Heart left ventricle (tissue), 16 donors: ENCODE results near the gene TOPAZ1. TPM values are rescaled to one million over a fixed set of nuclear protein-coding genes. Genes with fewer than 3 reads are reported as not detected.
A peak's percentile ranks its signal among the peaks of the same experiment; 100 is the strongest.

ENCODE experiments used
- ATAC-seq, 4 donors: fragments of 200-7000 bp; cut with Tn5 transposase; one replicate each; pipeline ENCODE4 v1.9.1; 2020 to 2022; ENCODE audit warnings: moderate library complexity in 4 of 4, mild to moderate bottlenecking in 3 of 4, moderate number of reproducible peaks in 1 of 4
- DNase-seq, 5 donors: peaks; one replicate each; pipeline ENCODE4 v3.0.0-alpha.2; 2020
- H3K27ac ChIP-seq, 12 donors: fragments of 200-600 bp; sonication (generic) in 4 of 12; one replicate each; pipeline versions ENCODE4 v1.5.0 to v1.8.0; 2016 to 2022; ENCODE audit warnings: mild to moderate bottlenecking in 2 of 12
- H3K27me3 ChIP-seq, 9 donors: fragments of 200-600 bp; sonication (generic) in 2 of 9; one replicate each; pipeline versions ENCODE4 v1.5.1 to v1.8.0; 2016 to 2022; ENCODE audit warnings: mild to moderate bottlenecking in 3 of 9
- H3K36me3 ChIP-seq, 9 donors: fragments of 200-600 bp; sonication (generic) in 2 of 9; one replicate each; pipeline versions ENCODE4 v1.5.0 to v1.8.0; 2018 to 2022; ENCODE audit warnings: mild to moderate bottlenecking in 2 of 9
- H3K4me1 ChIP-seq, 12 donors: fragments of 200-600 bp; sonication (generic) in 4 of 12; one replicate each; pipeline versions ENCODE4 v1.5.0 to v1.8.0; 2016 to 2022; ENCODE audit warnings: mild to moderate bottlenecking in 3 of 12
- H3K4me3 ChIP-seq, 12 donors: fragments of 200-600 bp; sonication (generic) in 4 of 12; one replicate each; pipeline versions ENCODE4 v1.5.0 to v1.8.0; 2017 to 2022; ENCODE audit warnings: mild to moderate bottlenecking in 9 of 12, moderate library complexity in 4 of 12
- H3K9me3 ChIP-seq, 12 donors: fragments of 200-600 bp; sonication (generic) in 4 of 12; one replicate each; pipeline versions ENCODE4 v1.5.0 to v1.8.0; 2016 to 2022; ENCODE audit warnings: mild to moderate bottlenecking in 1 of 12
- CTCF ChIP-seq, 12 donors: fragments of 200-600 bp; sonication (generic) in 4 of 12; IDR thresholded peaks; one replicate each; pipeline versions ENCODE4 v1.5.0 to v1.8.0; 2018 to 2022; ENCODE audit warnings: antibody characterized with exemption in 12 of 12, mild to moderate bottlenecking in 5 of 12
- POLR2A ChIP-seq, 2 donors: fragments of 450-650 bp; IDR thresholded peaks; one replicate each; pipeline ENCODE4 v1.6.1; 2017; ENCODE audit warnings: antibody characterized with exemption in 2 of 2, mild to moderate bottlenecking in 2 of 2, moderate library complexity in 2 of 2
- WGBS, 4 donors: extraction: QIAGEN DNeasy Blood & Tissue Kit in 2 of 4; methylation state at CpG; one replicate each; pipeline versions ENCODE4 v1.1.5 to v1.1.7; 2013 to 2018; 5-methylcytosine and 5-hydroxymethylcytosine counted together
- intact Hi-C, 10 donors: fragments of 100-400 bp; cut with DNase I; formaldehyde crosslinking; loops; one replicate each; pipeline versions ENCODE4 v1.11.1 to v1.14.2; 2022
- polyA plus RNA-seq, 2 donors: library from polyadenylated mRNA; stranded (reverse); fragments of 200-250 nt; gene quantifications; one replicate each; pipeline ENCODE4 v1.2.3, GENCODE V29; 2013
- total RNA-seq, 9 donors: library from RNA; depleted of rRNA in 2 of 9; stranded (reverse); fragments of >200 nt in 2 of 9; fragmentation: NEBNext Ultra II Directional in 3 of 9; extraction: Animal tissue kit (Norgen Biotek cat#: 25700) in 3 of 9; gene quantifications; one replicate each; pipeline versions ENCODE4 v1.1.0 to v1.2.4, GENCODE V29; 2016 to 2023
- donor health status: ischemic (EF 13 %, LVEDD 7.1; RV severe dilation, severe dysfunction).
- donor health status: healthy with polysubstance abuse.
- donor health status: DM: no; HTN: yes; CAD: no.
- donor health status: DM: no; HTN: no; CAD: no.
- donor health status: ischemic (EF 25% LVEDD 6.9; RV normal size, moderate dysfunction).
- donor health status: ischemic (EF 25% LVEDD 5.7; RV mildly dilated, moderate dysfunction).
- donor health status: healthy.
- donor health status: DM: yes; HTN: yes; CAD: no.
- donor health status: ischemic (EF 35%, LVEDD 5.7; RV mildly dilated, moderate dysfunction).
- donor health status: nonischemic (EF 11% LVEDD 7.7; RV severe dilation, severe dysfunction).
- donor health status: DM: yes; HTN: yes; CAD: no.
- donor health status: PGD.
- donor health status: ischemic (EF 29% LVEDD 5.4; RV normal size, mild dysfunction).
- donor health status: nonischemic (EF 23%, LVEDD 6.1; RV moderate dilation, normal function).

TOPAZ1 gene
- total and polyA plus RNA-seq, 11 donors: not detected

DNA sequence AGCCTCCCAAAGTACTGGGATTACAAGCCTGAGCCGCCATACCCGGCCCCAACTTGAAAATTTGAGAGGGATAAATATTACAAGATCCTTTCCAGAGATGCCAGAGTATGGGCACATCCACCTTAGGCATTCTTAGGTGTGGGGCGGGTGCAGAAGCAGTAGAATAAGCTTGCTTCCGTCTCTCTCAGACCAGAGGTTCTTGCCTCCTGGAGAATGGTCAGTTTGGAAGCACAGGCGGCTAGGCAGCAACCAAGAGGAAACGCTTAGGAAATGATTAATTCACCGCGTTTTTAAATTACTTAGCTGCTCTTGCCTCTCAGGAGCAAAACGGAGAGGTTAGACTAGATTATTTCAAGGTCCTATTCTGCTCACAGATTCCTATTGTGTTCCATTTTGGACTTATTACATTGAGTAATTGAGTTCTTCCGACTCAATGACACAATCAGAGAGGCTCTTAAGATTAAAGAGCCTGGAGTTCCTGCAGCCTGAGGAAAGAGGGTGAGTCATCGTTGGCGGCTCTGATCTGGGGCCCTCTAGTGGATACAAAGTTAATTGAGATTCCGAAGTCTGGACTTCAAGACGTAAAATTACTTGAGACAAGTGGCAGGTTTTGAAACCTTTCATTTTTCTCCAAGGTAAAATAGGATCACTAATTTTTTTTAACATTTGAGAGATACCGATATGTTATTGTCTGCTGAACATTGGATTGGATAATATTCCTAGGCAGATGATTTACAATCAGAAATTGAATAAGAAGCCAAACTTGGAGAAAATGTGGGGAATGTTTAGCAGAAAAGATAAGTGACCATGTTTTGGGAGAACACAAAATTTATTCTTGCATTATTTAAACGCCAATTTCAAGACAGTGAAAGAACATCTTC, 5.8 kb upstream of the TOPAZ1 start:
- Histone ChIP-seq H3K36me3 (no peaks in the 10 kb centered on the region), H3K4me1 (peaks cover 0 to 6% (median 0%) of the 10 kb centered on the region in 12 donors), H3K4me3 (peak overlapping the region in 3 of 12 donors; percentile 8 to 37 (median 26)), H3K27ac (peak overlapping the region in 1 of 12 donors; percentile 42), H3K9me3 (no peaks in the 10 kb centered on the region), H3K27me3 (no peaks in the 10 kb centered on the region)
- DNase-seq (peak in 4 of 5 donors; percentile 41 to 61 (median 53)), ATAC-seq (peak; percentile 70 to 96 (median 93))
- 25 to 29% (median 27%) methylated on average over 16 of the region's 16 CpGs for WGBS, 4 donors
- peak; percentile 70 to 89 (median 78) for TF ChIP-seq CTCF (IDR thresholded peaks at IDR 0.05)
- TF ChIP-seq POLR2A (IDR thresholded peaks at IDR 0.05): no peak
- intact Hi-C loops: no loop called here

DNA sequence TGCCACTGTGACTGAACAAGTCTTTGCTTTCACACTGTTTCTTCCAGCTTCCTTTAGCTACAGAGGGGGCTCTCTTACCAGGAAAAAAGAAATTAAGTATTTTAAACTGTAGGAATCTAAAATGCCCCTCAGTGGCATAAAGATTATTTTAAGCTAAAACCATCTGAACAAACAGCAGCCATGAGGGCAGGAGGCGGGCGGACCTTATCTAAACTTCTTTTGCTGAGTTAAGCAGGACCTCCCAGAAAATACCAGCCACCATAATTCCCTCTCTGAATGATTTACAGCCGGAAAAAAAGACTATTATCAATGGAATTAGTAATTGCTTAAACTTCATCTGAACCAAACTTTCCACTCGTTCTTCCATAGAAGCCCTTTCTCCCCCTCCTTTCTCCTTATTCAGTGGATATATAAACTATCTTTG, 5.2 kb upstream of the TOPAZ1 start:
- Histone ChIP-seq H3K4me1 (peaks cover 0 to 6% (median 0%) of the 10 kb centered on the region in 12 donors), H3K27ac (no peak overlapping the region), H3K4me3 (no peak overlapping the region), H3K9me3 (no peaks in the 10 kb centered on the region), H3K36me3 (no peaks in the 10 kb centered on the region), H3K27me3 (no peaks in the 10 kb centered on the region)
- intact Hi-C loops: no loop called here
- TF ChIP-seq CTCF (IDR thresholded peaks at IDR 0.05) (no peak), POLR2A (IDR thresholded peaks at IDR 0.05) (no peak)
- DNase-seq (no peak), ATAC-seq (no peak)
- WGBS, 4 donors: 52 to 69% (median 59%) methylated on average over 4 of the region's 4 CpGs

GRCh38 chr3:44237161-44237560, 4.5 kb upstream of the TOPAZ1 start:
- Histone ChIP-seq H3K4me1 (peaks cover 0 to 6% (median 0%) of the 10 kb centered on the region in 12 donors), H3K4me3 (no peak overlapping the region), H3K27ac (no peak overlapping the region), H3K27me3 (no peaks in the 10 kb centered on the region), H3K36me3 (no peaks in the 10 kb centered on the region), H3K9me3 (no peaks in the 10 kb centered on the region)
- WGBS, 4 donors: 75 to 85% (median 77%) methylated on average over 2 of the region's 2 CpGs
- TF ChIP-seq CTCF (IDR thresholded peaks at IDR 0.05) (no peak), POLR2A (IDR thresholded peaks at IDR 0.05) (no peak)
- DNase-seq: no peak
- intact Hi-C loops: no loop called here
- ATAC-seq: no peak

DNA sequence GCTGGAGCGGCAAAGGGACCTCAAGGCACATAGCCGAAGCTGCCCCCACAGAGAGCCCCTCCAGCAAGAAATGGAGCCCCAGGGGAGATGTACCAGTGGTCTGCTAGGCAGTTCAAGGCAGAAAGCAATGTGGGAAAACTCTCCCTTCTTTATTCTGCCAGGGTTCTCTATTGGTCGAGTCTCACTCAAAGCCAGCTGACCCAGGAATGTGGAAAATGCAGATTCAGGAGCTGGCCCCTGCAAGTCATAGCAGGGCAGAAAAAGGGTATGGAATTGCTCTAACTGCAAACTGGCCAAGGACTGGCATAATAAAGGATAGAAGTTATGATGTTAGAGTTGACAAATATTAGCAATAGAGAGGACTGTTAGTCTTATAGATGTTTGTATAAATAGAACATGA, 4.0 kb upstream of the TOPAZ1 start:
- no peak overlapping the region for H3K27ac ChIP-seq
- H3K4me1 ChIP-seq: peaks cover 0 to 6% (median 0%) of the 10 kb centered on the region in 12 donors
- H3K27me3 ChIP-seq: no peaks in the 10 kb centered on the region
- no peak for ATAC-seq
- no peak overlapping the region for H3K4me3 ChIP-seq
- H3K9me3 ChIP-seq: no peaks in the 10 kb centered on the region
- TF ChIP-seq CTCF (IDR thresholded peaks at IDR 0.05) (no peak), POLR2A (IDR thresholded peaks at IDR 0.05) (no peak)
- 65 to 86% (median 74%) methylated on average over 3 of the region's 3 CpGs for WGBS, 4 donors
- DNase-seq: no peak
- intact Hi-C loops: no loop called here
- H3K36me3 ChIP-seq: no peaks in the 10 kb centered on the region
